CD4-positive, alpha-beta T cell treated with Interleukin-15 for 4 hours (primary cell): ENCODE measurements around the gene STRADA.
A peak's percentile ranks its signal among the peaks of the same experiment; 100 is the strongest.

Experiments
- DNase-seq: peaks from one replicate; pipeline ENCODE4 v3.0.0-alpha.2; 2020; ENCODE audit warnings: low spot score

The STRADA gene

DNA sequence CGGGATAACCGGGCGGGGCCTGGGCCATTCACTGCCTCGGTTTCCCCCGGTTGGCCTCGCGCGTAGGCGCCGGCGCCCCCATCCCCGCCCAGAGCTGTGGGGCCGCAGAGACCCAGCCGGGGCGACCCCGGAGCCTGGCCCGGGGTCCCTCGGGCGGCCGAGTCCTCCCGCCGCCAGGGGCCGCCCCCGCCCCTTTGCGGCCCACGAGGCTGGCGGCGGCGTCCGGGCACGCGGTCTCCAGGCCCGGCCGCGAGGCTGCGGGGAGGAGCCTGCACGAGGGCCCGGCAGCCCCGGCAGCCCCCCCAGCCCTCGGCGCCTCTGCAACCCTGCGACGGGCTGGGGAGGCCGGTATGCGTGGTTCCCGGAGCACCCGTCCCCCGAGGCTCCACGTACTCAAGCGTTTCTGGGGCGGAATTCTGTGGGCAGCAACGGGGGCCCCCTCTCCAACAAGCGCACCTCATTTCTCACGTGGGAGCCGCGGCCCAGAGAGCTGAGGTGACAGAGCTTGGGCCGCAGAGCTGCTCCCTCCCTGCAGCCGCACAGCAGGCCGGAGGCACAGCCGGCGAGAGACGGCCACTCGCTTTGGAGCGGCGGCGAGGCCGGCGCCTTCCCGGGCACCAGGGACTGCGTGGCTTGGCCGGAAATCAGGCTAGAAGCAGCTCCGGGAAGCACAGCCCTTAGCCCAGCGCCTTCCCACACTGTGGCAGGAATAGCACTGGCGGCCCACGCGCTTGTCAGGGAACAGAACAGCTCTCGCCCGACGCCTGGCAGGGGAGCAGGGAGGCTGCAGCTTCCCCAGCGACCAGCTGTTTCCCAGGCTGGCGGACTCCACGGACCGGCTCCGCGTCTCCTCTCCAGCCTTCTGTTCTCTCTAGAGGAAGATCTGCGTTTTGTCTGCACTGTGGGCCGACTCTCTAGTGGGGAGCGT is 40.8 kb downstream of the STRADA start:
- DNase-seq, result peak; percentile 41

- DNase-seq, result peak; percentile 88
Observed at GRCh38 chr17:63699638-63700527, 41.7 kb downstream of the STRADA start, which contains the start of gene LIMD2. Gene LIMD2, minus strand, starts transcription at chr17:63700125. Its CDS starts 827 bp downstream, at chr17:63699298.

- peak; percentile 92 for DNase-seq
Observed at GRCh38 chr17:63698886-63699637, 42.5 kb downstream of the STRADA start.

GRCh38 chr17:63698381-63698885 is 43.2 kb downstream of the STRADA start:
- DNase-seq, result no peak

DNA sequence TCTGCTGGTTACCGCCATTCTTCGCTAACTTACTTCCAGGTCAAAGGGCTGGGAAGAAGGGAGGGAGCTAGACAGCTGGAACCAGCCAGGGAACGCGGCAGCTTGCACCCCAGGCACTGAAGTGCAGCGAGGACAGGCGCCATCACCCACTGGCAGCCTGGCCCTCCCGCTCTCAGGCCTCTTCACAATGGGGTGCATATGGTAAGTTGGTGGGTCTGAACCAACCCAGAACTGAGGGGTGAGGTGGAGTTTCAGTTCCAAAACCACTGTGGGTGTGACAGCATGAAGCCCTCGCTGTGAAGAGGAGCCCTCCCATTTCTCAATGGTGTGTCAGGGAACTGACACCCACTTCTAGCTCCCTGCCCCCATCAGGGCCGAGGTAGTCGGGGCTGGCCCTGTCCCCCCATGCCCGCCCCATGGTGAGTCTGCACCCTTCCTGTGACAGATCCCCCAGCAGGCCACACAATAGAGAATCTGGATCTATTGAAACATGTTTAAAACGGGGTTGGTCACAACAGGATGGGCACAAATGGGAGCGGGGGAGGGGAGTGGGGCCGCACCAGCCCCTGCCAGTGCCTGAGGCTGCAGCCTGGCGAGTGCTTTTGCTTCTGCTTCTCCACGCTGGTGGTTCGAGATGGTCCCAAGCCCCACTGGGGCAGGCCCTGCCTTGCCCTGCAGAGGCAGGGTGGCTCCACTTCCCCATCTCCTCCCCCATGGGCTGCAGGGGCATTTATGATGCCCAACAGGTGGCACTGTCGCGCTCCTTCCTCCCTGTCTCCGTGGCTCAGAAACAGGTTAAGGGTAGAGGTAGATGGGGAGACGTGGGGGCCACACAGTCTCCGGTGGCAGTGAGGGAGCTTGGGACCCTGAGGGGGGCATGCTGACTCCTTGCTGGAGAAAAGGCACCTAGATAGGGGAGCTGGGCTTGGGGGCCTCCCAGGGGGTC is 44.0 kb downstream of the STRADA start:
- peak; percentile 86 for DNase-seq

DNA sequence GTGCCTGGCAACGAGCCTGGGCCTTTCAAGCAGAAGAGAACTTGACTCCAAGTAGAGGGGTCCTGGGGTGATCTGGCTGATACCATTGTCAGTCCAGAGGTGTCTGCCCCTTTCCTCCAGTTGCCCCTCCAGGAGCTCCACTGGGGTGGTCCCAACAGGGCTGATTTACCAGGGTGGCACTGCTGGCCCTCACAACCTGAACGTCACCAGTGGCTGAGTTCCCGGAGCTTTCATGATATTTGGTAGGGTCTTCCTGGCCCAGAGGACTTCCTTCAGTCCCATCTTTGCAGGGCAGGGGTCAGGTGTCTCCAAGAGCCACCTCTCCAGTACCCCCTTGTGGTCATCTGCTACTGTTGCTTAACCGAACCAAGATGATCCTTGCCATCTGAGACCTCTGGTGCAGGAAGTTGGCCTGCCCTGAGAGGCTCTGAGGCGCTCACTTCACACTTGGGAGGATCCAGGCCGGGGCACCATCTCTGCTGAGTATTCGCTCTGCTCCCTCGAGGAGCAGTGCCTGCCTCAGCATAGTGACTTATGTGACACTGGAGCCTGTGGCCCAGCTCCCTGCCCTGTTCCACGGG is 45.1 kb downstream of the STRADA start:
- peak; percentile 52 for DNase-seq

GRCh38 chr17:63695889-63696288 is 45.7 kb downstream of the STRADA start:
- no peak for DNase-seq

DNA sequence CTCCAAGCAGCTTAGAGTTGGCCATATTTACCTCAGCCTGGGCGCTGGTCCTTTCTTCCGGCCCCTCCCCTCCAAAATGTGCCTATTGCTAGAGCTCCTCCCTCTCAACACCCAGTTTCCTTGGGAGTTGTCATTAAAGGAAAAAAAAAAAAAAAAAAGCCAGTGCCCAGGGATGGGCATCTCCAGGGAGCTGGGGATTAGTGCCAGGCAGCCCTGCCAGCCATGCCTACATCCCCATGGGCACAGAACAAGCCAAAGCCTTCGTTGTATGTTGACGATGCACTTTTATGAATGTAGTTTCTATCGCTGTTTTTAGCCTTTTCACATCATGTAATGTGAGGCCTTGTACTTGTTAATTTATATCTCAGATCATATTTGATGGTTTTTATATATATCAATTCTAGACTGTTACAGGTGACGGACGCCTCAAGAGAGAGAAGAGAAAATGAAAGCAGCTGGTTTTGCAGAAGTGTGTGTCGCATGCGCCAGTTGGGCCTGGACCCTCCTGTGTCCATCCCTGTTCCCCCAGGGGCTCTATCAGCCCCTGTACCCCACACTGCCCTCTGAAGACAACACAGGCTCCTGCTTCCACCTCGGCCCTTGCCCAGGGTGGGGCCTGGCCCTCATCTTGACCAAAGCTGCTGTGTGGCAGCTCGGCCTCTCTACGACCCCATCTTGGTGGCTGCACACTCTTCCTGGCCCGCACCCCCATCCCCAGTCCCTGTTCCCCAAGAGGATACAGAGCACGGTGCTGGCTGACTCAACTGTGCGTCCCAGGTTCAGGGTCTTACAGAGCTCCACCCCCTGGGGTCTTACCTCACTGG is 46.4 kb downstream of the STRADA start:
- DNase-seq, result no peak

DNA sequence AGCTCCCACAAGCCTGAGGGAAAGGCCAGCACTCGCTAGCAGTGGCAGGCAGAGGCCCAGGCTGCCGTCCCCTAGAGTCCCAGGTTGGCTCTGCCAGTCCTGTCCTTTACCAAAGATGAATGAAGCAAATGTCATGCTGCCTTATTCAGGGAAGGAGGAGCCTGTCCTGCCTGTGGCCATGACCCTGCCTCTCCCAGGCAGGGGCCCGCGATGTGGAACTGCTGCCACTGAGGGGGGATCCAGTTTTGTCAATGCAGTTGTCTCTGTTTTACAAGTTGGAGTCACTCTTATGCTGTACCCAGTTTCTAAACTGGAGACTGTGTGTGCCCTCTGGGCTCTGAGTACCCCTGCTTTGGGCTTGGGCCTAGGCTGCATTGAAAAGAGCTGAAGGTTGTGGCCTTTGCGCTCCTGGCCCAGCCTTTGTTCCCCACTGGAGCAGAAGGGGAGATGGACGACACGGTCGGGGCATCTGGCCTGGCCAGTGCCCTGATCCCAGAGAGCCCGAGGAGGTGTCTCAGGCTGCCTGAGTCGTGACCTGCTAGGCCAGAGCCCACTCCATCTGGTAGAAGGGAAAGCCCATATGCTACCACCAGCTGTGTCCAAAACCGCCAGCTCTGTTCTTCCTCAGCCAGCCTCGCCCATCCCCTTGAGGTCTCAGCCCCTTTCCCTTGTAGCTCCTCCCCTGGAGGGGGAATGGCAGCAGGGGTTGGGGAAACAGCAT is 47.2 kb downstream of the STRADA start:
- DNase-seq, result peak; percentile 25

DNA sequence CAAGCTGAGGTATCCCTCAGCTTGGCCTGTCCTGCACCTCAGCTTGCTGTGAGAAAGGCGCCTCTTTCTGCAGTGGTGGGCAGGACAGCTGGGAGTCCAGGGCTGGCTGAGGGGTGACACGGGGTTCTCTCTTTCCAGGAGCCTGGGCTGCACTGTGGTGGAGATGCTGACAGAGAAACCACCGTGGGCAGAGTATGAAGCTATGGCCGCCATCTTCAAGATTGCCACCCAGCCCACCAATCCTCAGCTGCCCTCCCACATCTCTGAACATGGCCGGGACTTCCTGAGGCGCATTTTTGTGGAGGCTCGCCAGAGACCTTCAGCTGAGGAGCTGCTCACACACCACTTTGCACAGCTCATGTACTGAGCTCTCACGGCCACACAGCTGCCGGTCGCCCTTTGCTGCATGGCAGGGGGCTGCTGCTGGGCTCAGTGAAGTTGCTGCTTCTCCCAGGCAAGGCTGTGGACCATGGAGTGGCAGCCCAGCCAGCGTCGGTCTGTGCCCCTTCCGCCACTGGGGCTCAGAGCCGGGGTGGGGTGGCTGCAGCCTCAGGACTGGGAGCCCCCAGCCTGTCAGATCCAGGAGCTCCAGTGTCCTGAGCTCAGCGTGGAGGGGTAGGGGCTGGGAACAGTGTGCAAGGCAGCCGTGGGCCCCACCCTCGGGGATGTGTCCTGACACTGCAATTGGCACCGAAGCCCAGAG is 48.0 kb downstream of the STRADA start:
- no peak for DNase-seq

DNA sequence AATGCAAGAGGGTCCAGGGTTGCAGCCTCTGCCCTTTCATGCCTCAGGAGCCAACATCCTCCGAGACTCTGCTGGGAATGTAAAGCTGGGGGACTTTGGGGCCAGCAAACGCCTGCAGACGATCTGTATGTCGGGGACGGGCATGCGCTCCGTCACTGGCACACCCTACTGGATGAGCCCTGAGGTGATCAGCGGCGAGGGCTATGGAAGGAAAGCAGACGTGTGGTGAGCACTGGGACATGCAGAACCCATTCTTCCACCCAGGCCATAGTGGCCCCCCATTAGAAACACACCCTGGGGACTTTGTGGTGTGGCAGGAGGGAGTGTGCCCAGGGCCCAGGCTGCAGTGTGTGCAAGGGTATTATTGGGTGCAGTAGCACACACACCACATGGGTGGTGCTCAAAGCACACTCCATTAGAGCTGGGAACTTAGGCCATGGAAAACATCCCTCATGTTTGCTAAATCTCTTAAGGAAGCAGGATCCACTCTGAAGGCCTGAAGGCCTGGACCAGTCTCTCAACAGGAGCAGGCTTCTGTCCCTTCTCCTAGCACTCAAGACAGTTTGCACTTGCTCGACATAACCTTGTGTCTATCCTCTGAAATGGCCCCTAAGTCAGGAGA is 49.3 kb downstream of the STRADA start:
- no peak for DNase-seq

GRCh38 chr17:63689479-63689878 is 52.1 kb downstream of the STRADA start:
- no peak for DNase-seq

DNA sequence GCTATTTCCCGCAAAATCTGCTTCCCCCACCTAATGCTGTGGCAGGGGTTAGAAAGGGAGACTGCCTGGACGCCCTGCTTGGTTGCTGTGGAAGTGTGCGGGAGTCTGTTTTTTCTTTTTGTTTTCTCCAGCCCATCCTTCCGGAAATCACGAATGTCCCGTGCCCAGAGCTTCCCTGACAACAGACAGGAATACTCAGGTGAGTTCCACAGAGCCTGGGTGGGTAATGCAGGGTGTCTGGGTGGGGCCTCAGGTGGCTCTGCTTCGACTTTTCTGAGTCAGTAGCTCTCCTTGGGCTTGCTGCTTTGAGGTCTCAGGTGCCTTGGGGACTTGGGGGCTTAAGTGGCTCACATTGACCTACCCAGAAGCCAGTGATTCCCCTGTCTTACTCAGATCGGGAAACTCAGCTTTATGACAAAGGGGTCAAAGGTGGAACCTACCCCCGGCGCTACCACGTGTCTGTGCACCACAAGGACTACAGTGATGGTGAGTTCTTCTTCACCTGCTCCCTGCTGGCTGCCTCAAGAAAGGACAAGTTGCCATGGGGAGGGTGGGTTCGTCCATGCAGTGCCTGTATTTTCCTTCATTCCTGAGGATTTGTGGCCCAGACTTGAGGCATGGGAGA is 53.1 kb downstream of the STRADA start:
- no peak for DNase-seq

DNA sequence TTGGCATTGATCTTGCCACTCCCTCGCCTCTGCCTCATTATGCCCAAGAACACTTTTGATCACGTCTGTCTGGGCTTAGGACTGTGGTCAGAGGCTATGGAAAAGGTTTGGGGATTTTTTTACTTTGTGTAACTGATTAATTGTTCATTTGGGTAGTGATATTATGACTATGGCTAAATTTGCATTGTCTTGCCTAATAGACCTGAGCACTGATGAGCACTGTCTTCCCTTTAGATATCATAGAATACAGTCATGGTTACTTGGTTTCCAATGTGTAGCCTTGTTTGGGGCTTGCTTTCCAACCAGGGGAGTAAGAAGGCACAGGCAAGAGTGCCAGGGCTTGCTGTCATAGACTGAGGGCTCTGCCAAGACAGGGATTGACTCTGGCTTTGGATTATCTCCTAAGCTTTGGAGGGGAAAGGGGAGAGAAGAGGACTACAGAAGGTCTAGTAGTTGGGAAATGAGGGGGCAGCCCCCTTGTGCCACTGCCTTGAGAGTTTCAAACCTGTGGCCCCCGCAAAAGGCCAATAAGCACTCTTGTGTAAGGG is 55.4 kb downstream of the STRADA start:
- DNase-seq, result no peak

DNA sequence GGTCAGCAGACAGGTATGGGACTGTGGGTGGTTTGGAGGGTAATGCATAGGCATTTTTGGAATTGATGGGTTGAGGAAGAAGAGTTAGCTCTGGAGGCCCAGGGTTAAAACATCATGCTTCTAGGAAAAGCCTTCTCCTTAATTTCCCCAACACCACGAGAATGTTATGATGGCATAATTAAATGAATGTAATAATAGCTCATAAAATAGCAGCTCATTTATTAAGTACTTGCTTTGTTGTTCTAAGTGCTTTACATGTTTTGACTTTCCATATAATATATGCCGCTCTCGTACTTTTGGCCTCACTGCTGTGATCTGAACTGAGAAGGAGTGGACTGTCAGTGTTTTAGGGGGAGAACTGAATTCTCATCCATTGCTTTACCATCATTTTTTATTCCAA is 56.0 kb downstream of the STRADA start:
- DNase-seq, result no peak

- no peak for DNase-seq
Observed at GRCh38 chr17:63685041-63685440, 56.6 kb downstream of the STRADA start.

GRCh38 chr17:63682981-63683380 is 58.6 kb downstream of the STRADA start:
- no peak for DNase-seq
